Trophoblast cell (in vitro differentiated cells and primary cell): ENCODE data around the gene LPXN.
A peak's percentile ranks its signal among the peaks of the same experiment; 100 is the strongest.

Experiments used
- DNase-seq, 2 donors: peaks; one replicate each; pipeline ENCODE4 v3.0.0-alpha.2; 2016
- H2AFZ ChIP-seq: 2 replicates; pipeline ENCODE4 v1.6.1; 2013; ENCODE audit warnings: low read length, moderate library complexity, mild to moderate bottlenecking; ENCODE audit not compliant: insufficient read depth, poor library complexity
- H2AK5ac ChIP-seq: 2 replicates; pipeline ENCODE4 v1.6.1; 2013; ENCODE audit warnings: mild to moderate bottlenecking, low read length
- H2BK120ac ChIP-seq: 2 replicates; pipeline ENCODE4 v1.6.1; 2013; ENCODE audit warnings: low read length, mild to moderate bottlenecking, moderate library complexity; ENCODE audit not compliant: insufficient read depth, poor library complexity
- H2BK12ac ChIP-seq: 2 replicates; pipeline ENCODE4 v1.6.1; 2013; ENCODE audit warnings: mild to moderate bottlenecking, low read length, moderate library complexity
- H2BK5ac ChIP-seq: 2 replicates; pipeline ENCODE4 v1.6.1; 2013; ENCODE audit warnings: low read length, low read depth, moderate library complexity, mild to moderate bottlenecking; ENCODE audit not compliant: poor library complexity
- H3K14ac ChIP-seq: 2 replicates; pipeline ENCODE4 v1.6.1; 2013; ENCODE audit warnings: mild to moderate bottlenecking, low read length
- H3K18ac ChIP-seq: 2 replicates; pipeline ENCODE4 v1.6.1; 2013; ENCODE audit warnings: mild to moderate bottlenecking, low read length
- H3K23ac ChIP-seq: 2 replicates; pipeline ENCODE4 v1.6.1; 2013; ENCODE audit warnings: low read length
- H3K27ac ChIP-seq: 2 replicates; pipeline ENCODE4 v1.5.1; 2013; ENCODE audit warnings: low read depth, mild to moderate bottlenecking, inconsistent platforms, low read length, moderate library complexity
- H3K27me3 ChIP-seq: 2 replicates; pipeline ENCODE4 v1.6.1; 2013; ENCODE audit warnings: inconsistent platforms, mild to moderate bottlenecking, low read length, moderate library complexity; ENCODE audit not compliant: insufficient read depth
- H3K36me3 ChIP-seq, 2 experiments: 1 replicate in 1 of 2; 2 replicates in 1 of 2; pipeline ENCODE4 v1.6.1; 2013; ENCODE audit warnings: low read length in 2 of 2, mild to moderate bottlenecking in 2 of 2, moderate library complexity in 1 of 2; ENCODE audit not compliant: insufficient read depth in 2 of 2, control insufficient read depth in 1 of 2
- H3K4ac ChIP-seq: 2 replicates; pipeline ENCODE4 v1.6.1; 2013; ENCODE audit warnings: low read depth, mild to moderate bottlenecking, low read length, moderate library complexity
- H3K4me1 ChIP-seq, 2 experiments: 1 replicate in 1 of 2; 2 replicates in 1 of 2; pipeline ENCODE4 v1.6.1; 2013; ENCODE audit warnings: low read length in 2 of 2, mild to moderate bottlenecking in 2 of 2, moderate library complexity in 1 of 2; ENCODE audit not compliant: insufficient read depth in 2 of 2, control insufficient read depth in 1 of 2
- H3K4me2 ChIP-seq: 2 replicates; pipeline ENCODE4 v1.6.1; 2013; ENCODE audit warnings: inconsistent platforms, mild to moderate bottlenecking, low read length, moderate library complexity
- H3K4me3 ChIP-seq: 2 replicates; pipeline ENCODE4 v1.5.1; 2013; ENCODE audit warnings: mild to moderate bottlenecking, low read depth, low read length, inconsistent platforms
- H3K79me1 ChIP-seq: one replicate; pipeline ENCODE4 v1.6.1; 2013; ENCODE audit warnings: low read length
- H3K79me2 ChIP-seq: 2 replicates; pipeline ENCODE4 v1.6.1; 2013; ENCODE audit warnings: low read length, mild to moderate bottlenecking; ENCODE audit not compliant: control insufficient read depth, insufficient read depth, poor library complexity
- H3K9ac ChIP-seq: 2 replicates; pipeline ENCODE4 v1.6.1; 2013; ENCODE audit warnings: mild to moderate bottlenecking, low read length
- H3K9me3 ChIP-seq: 2 replicates; pipeline ENCODE4 v1.6.1; 2013; ENCODE audit warnings: low read depth, mild to moderate bottlenecking, control low read depth, inconsistent platforms, low read length; ENCODE audit not compliant: insufficient read depth
- H4K12ac ChIP-seq: 2 replicates; pipeline ENCODE4 v1.6.1; 2013; ENCODE audit warnings: low read depth, mild to moderate bottlenecking, low read length, moderate library complexity
- H4K8ac ChIP-seq: 2 replicates; pipeline ENCODE4 v1.6.1; 2013; ENCODE audit warnings: low read depth, mild to moderate bottlenecking, low read length, moderate library complexity
- H4K91ac ChIP-seq: one replicate; pipeline ENCODE4 v1.6.1; 2013; ENCODE audit warnings: low read depth, mild to moderate bottlenecking, low read length, moderate library complexity
- WGBS: extraction: QIAGEN DNeasy Blood & Tissue Kit; methylation state at CpG from one replicate; pipeline ENCODE4 v1.1.7; 2013; ENCODE audit warnings: missing lambda C conversion rate; ENCODE audit not compliant: insufficient read length, insufficient coverage; ENCODE audit errors: extremely low coverage; 5-methylcytosine and 5-hydroxymethylcytosine counted together

LPXN gene

GRCh38 chr11:58530236-58530635 is 45.4 kb downstream of the LPXN start:
- Histone ChIP-seq H3K14ac (no peak overlapping the region), H3K23ac (no peak overlapping the region), H4K91ac (no peak overlapping the region), H3K4me1 (no peaks in the 10 kb centered on the region), H4K12ac (no peak overlapping the region), H3K27ac (no peak overlapping the region), H2AFZ (no peak overlapping the region), H3K4me2 (no peak overlapping the region), H3K27me3 (no peaks in the 10 kb centered on the region), H4K8ac (no peak overlapping the region), H3K9me3 (peaks cover 7% of the 10 kb centered on the region), H3K4me3 (no peak overlapping the region), H2BK120ac (no peak overlapping the region), H3K79me2 (no peaks in the 10 kb centered on the region), H3K18ac (no peak overlapping the region), H3K36me3 (peaks cover 0 to 7% of the 10 kb centered on the region in 2 experiments), H3K79me1 (no peaks in the 10 kb centered on the region), H2AK5ac (no peak overlapping the region), H3K9ac (no peak overlapping the region), H3K4ac (no peak overlapping the region), H2BK12ac (no peak overlapping the region), H2BK5ac (no peak overlapping the region)
- no CpG with 5 or more reads among the region's 3 CpGs for WGBS
- DNase-seq = no peak

GRCh38 chr11:58527429-58527828 is 48.2 kb downstream of the LPXN start:
- Histone ChIP-seq H2BK5ac (no peak overlapping the region), H3K79me1 (no peaks in the 10 kb centered on the region), H3K23ac (no peak overlapping the region), H3K9ac (no peak overlapping the region), H3K4me2 (no peak overlapping the region), H3K27ac (no peak overlapping the region), H4K91ac (no peak overlapping the region), H3K4ac (no peak overlapping the region), H3K14ac (no peak overlapping the region), H3K9me3 (peaks cover 7% of the 10 kb centered on the region), H2BK12ac (no peak overlapping the region), H3K4me3 (no peak overlapping the region), H3K18ac (no peak overlapping the region), H4K12ac (no peak overlapping the region), H3K79me2 (no peaks in the 10 kb centered on the region), H4K8ac (no peak overlapping the region), H3K27me3 (no peaks in the 10 kb centered on the region), H2AK5ac (no peak overlapping the region), H3K4me1 (no peaks in the 10 kb centered on the region), H3K36me3 (peaks cover 0 to 3% of the 10 kb centered on the region in 2 experiments), H2BK120ac (no peak overlapping the region), H2AFZ (no peak overlapping the region)
- DNase-seq = peak in 1 of 2 donors; percentile 18
- no CpG with 5 or more reads among the region's 6 CpGs for WGBS

- Histone ChIP-seq H2BK120ac (no peak overlapping the region), H3K27ac (no peak overlapping the region), H3K9me3 (peaks cover 2% of the 10 kb centered on the region), H2BK5ac (no peak overlapping the region), H4K12ac (no peak overlapping the region), H3K27me3 (no peaks in the 10 kb centered on the region), H3K9ac (no peak overlapping the region), H3K18ac (no peak overlapping the region), H3K79me1 (no peaks in the 10 kb centered on the region), H2AK5ac (no peak overlapping the region), H3K4me1 (no peaks in the 10 kb centered on the region), H3K36me3 (peaks cover 0 to under 1% of the 10 kb centered on the region in 2 experiments), H4K8ac (no peak overlapping the region), H3K23ac (no peak overlapping the region), H3K14ac (no peak overlapping the region), H2BK12ac (no peak overlapping the region), H3K79me2 (no peaks in the 10 kb centered on the region), H3K4ac (no peak overlapping the region), H4K91ac (no peak overlapping the region), H3K4me2 (no peak overlapping the region), H3K4me3 (no peak overlapping the region), H2AFZ (no peak overlapping the region)
- DNase-seq = no peak
- no CpG with 5 or more reads among the region's 3 CpGs for WGBS
Observed at GRCh38 chr11:58526721-58527120, 48.9 kb downstream of the LPXN start.

GRCh38 chr11:58525037-58525614 is 50.5 kb downstream of the LPXN start:
- Histone ChIP-seq H4K91ac (no peak overlapping the region), H3K27ac (no peak overlapping the region)

More at GRCh38 chr11:58525037-58525614, 50.5 kb downstream of the LPXN start:
- Histone ChIP-seq H3K27me3 (no peaks in the 10 kb centered on the region), H3K23ac (no peak overlapping the region), H4K12ac (no peak overlapping the region), H3K4me3 (no peak overlapping the region), H3K4me1 (no peaks in the 10 kb centered on the region), H4K8ac (no peak overlapping the region), H3K79me1 (no peaks in the 10 kb centered on the region), H2BK12ac (no peak overlapping the region), H2BK5ac (no peak overlapping the region), H2AFZ (no peak overlapping the region), H3K18ac (no peak overlapping the region), H3K9ac (no peak overlapping the region), H3K9me3 (no peaks in the 10 kb centered on the region), H2AK5ac (no peak overlapping the region), H3K4me2 (no peak overlapping the region), H2BK120ac (no peak overlapping the region), H3K36me3 (no peaks in the 10 kb centered on the region), H3K14ac (no peak overlapping the region), H3K79me2 (no peaks in the 10 kb centered on the region), H3K4ac (no peak overlapping the region)
- peak in 1 of 2 donors; percentile 17 for DNase-seq
- no CpG with 5 or more reads among the region's 6 CpGs for WGBS
